Kidney (tissue), 14 donors: ENCODE data around the gene PIRT. TPM values are rescaled to one million over a fixed set of nuclear protein-coding genes. Genes with fewer than 3 reads are reported as not detected.

ENCODE experiments used
- DNase-seq, 5 donors: peaks; one replicate each; pipeline ENCODE4 v3.0.0-alpha.2; 2013 to 2020
- FAIRE-seq: peaks from 2 replicates; lab custom pipeline; 2012; peaks lifted over from hg19 to GRCh38; lab: Jason Lieb, UNC
- H3K27ac ChIP-seq, 2 donors: one replicate each; pipeline ENCODE4 v1.7.0; 2013; ENCODE audit warnings: low read depth in 2 of 2, low read length in 2 of 2, inconsistent platforms in 1 of 2
- H3K27me3 ChIP-seq: one replicate; pipeline ENCODE4 v1.7.1; 2013; ENCODE audit warnings: low read length, inconsistent platforms; ENCODE audit not compliant: control insufficient read depth, insufficient read depth
- H3K36me3 ChIP-seq, 3 donors: one replicate each; pipeline versions ENCODE4 v1.7.0 to v1.7.1; 2013; ENCODE audit warnings: low read length in 3 of 3, control low read depth in 1 of 3, inconsistent platforms in 1 of 3; ENCODE audit not compliant: insufficient read depth in 3 of 3, control insufficient read depth in 2 of 3
- H3K4me1 ChIP-seq, 3 donors: one replicate each; pipeline versions ENCODE4 v1.7.0 to v1.7.1; 2013; ENCODE audit warnings: low read length in 3 of 3, inconsistent platforms in 1 of 3, low read depth in 1 of 3; ENCODE audit not compliant: control insufficient read depth in 2 of 3, insufficient read depth in 2 of 3
- H3K4me3 ChIP-seq, 3 donors: one replicate each; pipeline versions ENCODE4 v1.7.0 to v1.8.1; 2013; ENCODE audit warnings: low read length in 3 of 3, control low read depth in 1 of 3, inconsistent platforms in 1 of 3
- H3K9ac ChIP-seq, 3 donors: one replicate each; pipeline versions ENCODE4 v1.7.0 to v1.7.1; 2013; ENCODE audit warnings: low read length in 3 of 3, control low read depth in 1 of 3, inconsistent platforms in 1 of 3
- H3K9me3 ChIP-seq, 3 donors: one replicate each; pipeline versions ENCODE4 v1.7.0 to v1.7.1; 2013; ENCODE audit warnings: low read length in 3 of 3, control low read depth in 1 of 3, inconsistent platforms in 1 of 3; ENCODE audit not compliant: control insufficient read depth in 2 of 3, insufficient read depth in 1 of 3
- CTCF ChIP-seq: IDR thresholded peaks from 3 replicates; pipeline ENCODE4 v1.5.1; 2012; ENCODE audit warnings: mild to moderate bottlenecking, moderate library complexity, borderline replicate concordance; ENCODE audit not compliant: insufficient read depth; ENCODE audit errors: extremely low read depth
- intact Hi-C: fragments of 100-400 bp; cut with DNase I; formaldehyde crosslinking; loops from one replicate; pipeline ENCODE4 v1.11.1; 2022
- polyA plus RNA-seq: library from polyadenylated mRNA; stranded (reverse); fragments of 350-450 nt; fragmentation: Illumina TruSeq; extraction: RNeasy Lipid Tissue Mini Kit (QIAGEN cat#74804); gene quantifications from one replicate; pipeline ENCODE4 v1.2.3, GENCODE V29; 2014; ENCODE audit warnings: low read depth, low replicate concordance; ENCODE audit not compliant: insufficient read depth
- total RNA-seq: library from RNA; stranded (reverse); fragmentation: NEBNext Ultra II Directional; extraction: Animal tissue kit (Norgen Biotek cat#: 25700); gene quantifications from one replicate; pipeline ENCODE4 v1.2.1, GENCODE V29; 2021
- donor health status: control.
- donor health status: control.
- donor health status: control.
- donor health status: control.
- donor health status: control.
- donor health status: DM: yes; HTN: yes; CAD: no.
- donor health status: Normal renal cell carcinoma (clear cell type).

PIRT gene
- total and polyA plus RNA-seq, 2 donors from 2014 or later = not detected

- FAIRE-seq (no peak), DNase-seq (no peak)
- Histone ChIP-seq H3K4me1 (no peaks in the 10 kb centered on the region), H3K9ac (no peak overlapping the region), H3K36me3 (no peaks in the 10 kb centered on the region), H3K27me3 (no peaks in the 10 kb centered on the region), H3K9me3 (no peaks in the 10 kb centered on the region), H3K4me3 (no peak overlapping the region), H3K27ac (no peak overlapping the region)
- intact Hi-C loops = no loop called here
- no peak for TF ChIP-seq CTCF
Observed at GRCh38 chr17:10804546-10804945, 33.3 kb downstream of the PIRT start.

DNA sequence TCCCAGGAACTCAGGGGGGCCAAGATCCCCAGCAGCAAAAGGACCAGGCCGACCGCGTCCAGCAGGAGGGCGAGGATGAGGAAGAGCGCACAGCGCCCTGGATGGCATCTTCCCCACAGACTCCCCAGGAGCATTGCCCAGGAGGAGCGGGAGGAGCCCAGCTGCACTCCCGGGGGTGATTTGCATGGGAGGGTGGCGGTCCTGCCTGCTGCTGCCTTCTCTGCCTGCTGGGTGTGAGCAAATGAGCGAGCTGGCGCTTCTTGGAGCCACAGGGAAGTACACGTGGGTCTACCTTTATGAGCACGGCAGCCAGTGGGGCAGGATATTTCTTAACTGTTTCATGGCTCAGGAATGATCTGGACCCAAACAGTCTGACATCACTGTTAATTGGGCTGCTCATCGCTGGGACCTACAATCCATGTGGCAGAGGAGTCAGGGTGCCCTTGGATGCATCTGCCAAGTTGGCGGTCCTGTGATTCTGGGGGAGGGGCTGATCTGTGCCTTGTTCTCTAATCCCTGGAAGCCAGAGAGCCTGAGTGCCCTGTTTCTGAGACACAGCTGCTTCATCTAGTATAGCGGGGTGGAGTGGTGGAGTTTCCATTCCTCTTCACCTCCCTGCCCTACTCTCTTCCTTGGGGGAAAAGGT is 33.9 kb downstream of the PIRT start, which contains the start of gene TMEM238L:
TSS of gene TMEM238L (minus strand) at position 270 of the 646 bp plus-strand sequence. CDS start at position 134, 136 bp downstream.
- Histone ChIP-seq H3K36me3 (no peaks in the 10 kb centered on the region), H3K9ac (no peak within 1 kb of the TSS), H3K4me1 (no peaks in the 10 kb centered on the region), H3K27me3 (no peaks in the 10 kb centered on the region), H3K27ac (peak within 1 kb of the TSS in 1 of 2 donors; percentile 64), H3K4me3 (peak within 1 kb of the TSS in 1 of 3 donors; percentile 21), H3K9me3 (no peaks in the 10 kb centered on the region)
- FAIRE-seq = no peak
- no peak for DNase-seq
- intact Hi-C loops = no loop called here
- no peak for TF ChIP-seq CTCF

DNA sequence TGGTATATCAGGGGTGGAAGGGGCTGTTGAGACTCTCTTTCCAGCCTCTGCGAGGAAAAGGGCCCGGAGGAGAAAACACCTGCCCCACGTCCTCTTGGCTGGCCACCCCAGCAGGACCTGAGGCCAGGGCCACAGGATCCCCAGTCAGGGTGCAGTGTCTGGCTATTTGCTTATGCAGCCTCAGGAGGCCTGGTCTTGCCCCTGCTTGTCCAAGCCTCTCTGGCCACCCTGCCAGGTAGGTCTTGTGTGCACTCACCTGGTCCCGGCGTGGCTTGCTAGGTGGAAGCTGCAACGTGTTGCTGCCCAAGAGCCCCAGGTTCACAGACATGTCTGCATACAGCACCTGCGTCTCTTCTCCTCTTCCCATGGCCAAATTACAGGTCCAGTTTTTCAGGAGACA is 34.5 kb downstream of the PIRT start:
- FAIRE-seq (no peak), DNase-seq (no peak)
- Histone ChIP-seq H3K27me3 (no peaks in the 10 kb centered on the region), H3K27ac (peak overlapping the region in 1 of 2 donors; percentile 64), H3K9ac (no peak overlapping the region), H3K9me3 (no peaks in the 10 kb centered on the region), H3K36me3 (no peaks in the 10 kb centered on the region), H3K4me3 (peak overlapping the region in 1 of 3 donors; percentile 21), H3K4me1 (peaks cover 0 to 5% (median 2%) of the 10 kb centered on the region in 3 donors)
- intact Hi-C loops = no loop called here
- no peak for TF ChIP-seq CTCF
